Measurements from ENCODE around the gene SPTBN1.

SPTBN1 gene

DNA sequence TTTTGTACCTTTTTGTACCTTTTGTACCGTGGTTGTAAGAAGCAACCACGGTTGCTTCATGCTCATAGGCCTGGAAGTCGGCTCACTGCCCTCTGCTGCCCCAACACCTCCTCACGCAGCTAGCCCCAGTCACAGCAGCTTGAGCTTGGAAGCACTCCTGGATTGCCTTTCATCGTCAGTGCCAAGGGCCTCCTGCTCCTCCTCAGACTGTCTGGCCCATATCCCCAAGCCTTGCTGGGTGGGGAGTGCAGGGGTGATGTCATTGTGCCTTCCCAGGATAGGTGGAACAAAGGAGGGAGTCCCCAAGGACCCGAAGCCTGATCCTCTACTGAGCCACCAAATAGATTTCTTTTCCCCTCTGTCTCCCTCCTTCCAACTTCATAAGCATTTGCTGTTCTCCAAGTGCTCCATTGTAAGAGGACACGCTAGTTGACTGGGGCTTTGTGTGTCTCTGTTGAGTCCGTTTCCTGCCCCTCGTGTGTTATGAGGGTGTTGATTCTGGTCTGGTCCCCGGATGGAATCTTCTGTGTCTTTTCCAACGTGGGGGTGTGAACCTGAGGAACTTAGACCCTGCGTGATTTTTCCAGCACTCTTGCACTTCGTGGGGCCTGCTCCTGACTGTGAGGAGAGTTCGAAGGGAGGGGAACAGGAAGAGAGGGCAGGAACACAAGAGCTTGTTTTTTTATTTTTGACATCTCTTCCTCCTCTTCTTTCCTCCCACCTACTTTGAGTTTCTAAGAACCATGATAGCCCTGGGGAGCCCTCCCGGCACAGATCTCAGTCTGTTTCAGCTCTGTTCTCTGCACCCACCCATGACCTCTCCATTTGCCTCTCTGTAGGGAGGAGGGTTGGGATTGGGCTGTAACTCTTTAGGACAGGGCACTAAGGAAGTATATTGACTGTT is 140.1 kb downstream of the SPTBN1 start:
- no peak for DNase-seq

GRCh38 chr2:54597153-54597848 is 141.2 kb downstream of the SPTBN1 start:
- peak; percentile 41 for DNase-seq

- no peak for DNase-seq
Measured at GRCh38 chr2:54598347-54599325, 142.5 kb downstream of the SPTBN1 start.

- DNase-seq: no peak
Measured at GRCh38 chr2:54599326-54599710, 143.2 kb downstream of the SPTBN1 start.

- DNase-seq: no peak
Measured at GRCh38 chr2:54599914-54600313, 143.8 kb downstream of the SPTBN1 start.

DNA sequence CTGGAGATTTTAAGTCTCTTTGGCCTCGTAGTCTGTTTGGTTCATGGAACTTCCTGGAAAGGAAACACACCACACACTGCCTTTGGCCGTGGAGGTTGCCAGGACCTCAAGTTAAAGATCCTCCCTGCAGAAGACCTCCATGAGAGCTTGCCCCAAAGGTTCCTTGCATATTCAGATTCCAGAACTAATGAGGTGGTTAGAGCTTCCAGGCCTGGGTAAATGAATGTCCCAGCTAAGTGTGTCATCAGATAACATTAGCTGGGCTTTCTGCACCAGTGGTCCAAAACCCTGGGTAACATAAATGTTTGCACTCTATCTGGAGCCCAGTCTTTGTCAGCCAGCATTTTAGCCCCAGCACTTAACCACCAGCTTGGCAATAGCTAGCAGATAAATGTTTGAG is 145.2 kb downstream of the SPTBN1 start:
- DNase-seq: no peak

DNA sequence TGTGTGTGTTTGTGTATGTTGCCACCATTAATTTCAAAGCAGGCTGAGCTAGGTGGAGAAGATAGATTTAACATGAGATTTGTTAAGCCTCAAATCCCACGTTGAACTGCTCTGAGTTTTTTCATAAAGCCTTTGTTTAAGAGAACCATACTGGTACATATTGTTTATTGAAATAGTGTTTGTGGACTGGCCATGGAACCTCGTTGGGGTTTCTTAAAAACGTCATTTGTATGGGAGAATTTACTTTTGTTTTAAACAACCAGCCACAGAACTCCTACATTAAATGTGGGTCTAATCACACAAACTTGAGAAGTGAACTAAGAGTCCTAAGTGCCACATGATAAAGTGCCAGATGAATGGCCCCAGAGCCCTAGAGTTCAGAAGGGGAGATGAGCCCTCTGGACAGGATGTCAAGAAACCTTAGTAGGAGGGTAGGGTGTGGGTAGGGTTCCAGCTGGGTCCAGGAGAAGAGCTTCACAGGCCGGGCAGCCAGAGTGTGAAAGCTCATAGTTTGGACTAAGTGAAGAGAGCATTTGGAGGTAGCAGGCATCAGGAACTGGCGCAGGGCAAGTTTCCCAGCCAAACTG is 146.7 kb downstream of the SPTBN1 start:
- DNase-seq: no peak

- DNase-seq: no peak
Measured at GRCh38 chr2:54603357-54603756, 147.2 kb downstream of the SPTBN1 start.

GRCh38 chr2:54603796-54604195 is 147.7 kb downstream of the SPTBN1 start:
- no peak for DNase-seq

- DNase-seq: no peak
Measured at GRCh38 chr2:54604871-54605270, 148.7 kb downstream of the SPTBN1 start.

GRCh38 chr2:54605836-54606235 is 149.7 kb downstream of the SPTBN1 start:
- no peak for DNase-seq

GRCh38 chr2:54606393-54606958 is 150.3 kb downstream of the SPTBN1 start:
- peak; percentile 49 for DNase-seq

GRCh38 chr2:54608224-54608623 is 152.1 kb downstream of the SPTBN1 start:
- DNase-seq: no peak

- no peak for DNase-seq
Measured at GRCh38 chr2:54609241-54609640, 153.1 kb downstream of the SPTBN1 start.

GRCh38 chr2:54609647-54610046 is 153.5 kb downstream of the SPTBN1 start:
- DNase-seq: no peak

DNA sequence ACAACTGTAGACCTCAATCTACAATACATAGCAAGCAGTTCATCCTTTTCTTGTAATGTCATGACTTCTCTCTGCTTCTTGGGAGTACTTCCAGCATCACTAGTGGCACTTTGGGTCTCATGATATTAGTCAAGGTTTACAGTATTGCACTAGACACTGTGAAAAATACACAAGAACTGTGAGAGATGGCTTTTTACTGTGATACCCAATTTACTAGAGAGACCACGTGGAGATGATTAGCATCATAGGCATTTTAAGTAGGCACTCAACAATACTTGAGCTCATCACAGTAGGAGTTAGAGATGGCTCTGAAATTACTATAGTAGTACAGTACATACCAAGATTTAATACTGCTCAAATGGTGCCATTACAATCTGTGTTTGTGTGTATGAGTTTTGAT is 154.6 kb downstream of the SPTBN1 start:
- no peak for DNase-seq

- DNase-seq: no peak
Measured at GRCh38 chr2:54611830-54612545, 155.9 kb downstream of the SPTBN1 start.

DNA sequence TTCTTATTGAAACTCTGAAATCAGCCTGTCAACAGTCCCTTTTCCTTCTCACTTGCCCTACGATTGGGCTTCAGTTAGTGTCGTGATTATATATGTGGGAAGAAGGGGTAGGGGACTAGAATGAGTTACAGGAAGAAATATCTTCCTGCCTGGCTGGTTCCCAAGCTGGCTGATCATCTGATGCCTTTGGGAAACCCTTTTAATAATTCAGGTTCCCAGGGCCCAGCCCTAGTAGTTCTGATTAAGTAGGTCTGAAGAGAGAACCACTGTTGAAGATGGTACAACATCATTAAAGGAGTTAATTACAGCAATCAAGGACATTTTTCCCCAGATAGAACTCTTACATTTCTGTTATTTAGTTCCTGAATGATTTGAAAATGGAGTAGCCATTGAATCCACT is 157.3 kb downstream of the SPTBN1 start:
- DNase-seq: no peak

DNA sequence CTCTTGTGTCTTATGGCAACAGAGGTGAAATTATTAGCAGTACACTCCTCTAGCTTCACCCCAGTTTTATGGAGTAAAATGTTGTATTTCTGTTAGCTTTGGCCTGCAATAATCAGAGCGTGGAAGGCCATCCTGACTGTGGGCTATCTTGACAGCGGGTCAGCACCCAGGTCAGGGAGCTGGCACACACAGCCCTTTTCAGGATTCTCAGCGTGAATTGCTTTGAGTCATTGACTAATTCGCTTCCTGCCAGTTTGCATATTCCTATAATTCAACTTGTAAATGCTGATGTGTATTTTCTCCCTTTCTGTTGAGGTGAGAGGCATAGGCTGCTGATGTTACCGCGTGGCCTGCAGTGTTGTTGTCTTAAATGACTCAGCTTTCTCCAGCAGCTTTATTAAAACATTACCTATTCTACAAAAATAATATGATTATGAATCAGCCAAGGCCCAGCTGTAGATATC is 157.7 kb downstream of the SPTBN1 start:
- DNase-seq: no peak

- DNase-seq: no peak
Measured at GRCh38 chr2:54614819-54615218, 158.7 kb downstream of the SPTBN1 start.

- no peak for DNase-seq
Measured at GRCh38 chr2:54615832-54616534, 159.9 kb downstream of the SPTBN1 start.

Measured in activated T-cell treated with anti-CD3 and anti-CD28 coated beads, Interleukin-2, amount 50 U/mL, for 1 hour (primary cell).